ENCODE results near the gene MAPRE3. TPM values are rescaled to one million over a fixed set of nuclear protein-coding genes. Genes with fewer than 3 reads are reported as not detected.

Gene MAPRE3
- total RNA-seq, 4 donors from 2014 or later = 16.6 to 26.4 (median 19.7) TPM

DNA sequence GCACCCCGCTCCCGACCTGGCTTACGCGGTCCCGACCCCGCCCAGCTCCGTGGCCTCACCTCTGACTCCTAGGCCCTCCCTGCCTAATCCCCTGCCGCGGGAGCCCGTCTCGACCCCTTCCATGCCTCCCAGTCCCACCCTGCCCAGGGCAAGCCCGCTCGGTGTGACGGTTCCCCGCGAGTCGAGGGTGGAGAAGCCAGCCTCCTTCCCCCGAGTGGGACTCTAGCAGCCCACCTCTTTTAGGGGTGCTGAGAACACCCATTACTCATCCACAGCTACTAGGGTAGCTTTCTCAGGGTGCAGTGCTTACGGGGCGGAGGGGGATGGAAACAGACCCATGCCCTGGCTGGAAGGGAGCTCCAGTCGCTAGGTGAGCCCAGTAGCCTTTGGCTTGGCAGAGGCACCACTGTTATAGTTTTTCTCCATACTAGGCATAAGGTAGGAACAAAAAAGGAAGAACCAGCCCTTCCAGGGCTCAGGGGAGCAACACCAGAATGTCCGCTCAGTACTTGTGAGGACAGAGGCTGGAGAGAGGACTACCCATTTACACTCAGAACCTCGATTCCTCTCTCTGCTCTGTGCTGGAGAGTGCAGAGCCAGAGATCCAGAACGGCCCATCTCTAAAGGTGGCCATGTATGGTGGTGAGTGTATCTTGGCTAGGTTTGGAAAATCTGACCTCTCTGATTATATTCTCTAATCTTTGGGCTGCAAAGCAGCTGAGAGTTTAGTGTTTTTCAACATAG lies 81.6 kb downstream of the MAPRE3 start:
- WGBS, 2 donors = 4 to 5% methylated on average over 17 to 22 of the region's 24 CpGs
- Histone ChIP-seq H3K27me3 (no peaks in the 10 kb centered on the region), H3K4me3 (peak overlapping the region; percentile 82 to 99 (median 94)), H3K36me3 (peaks cover 0 to 39% (median 0%) of the 10 kb centered on the region in 3 donors), H3K9me3 (no peaks in the 10 kb centered on the region), H3K4me1 (peaks cover 0 to 19% (median 11%) of the 10 kb centered on the region in 4 donors), H3K27ac (peak overlapping the region; percentile 83 to 98 (median 94))
- no peak for DNase-seq (ENCODE audit: low spot score in 2 of 2)
- TF ChIP-seq, protein P1, sequence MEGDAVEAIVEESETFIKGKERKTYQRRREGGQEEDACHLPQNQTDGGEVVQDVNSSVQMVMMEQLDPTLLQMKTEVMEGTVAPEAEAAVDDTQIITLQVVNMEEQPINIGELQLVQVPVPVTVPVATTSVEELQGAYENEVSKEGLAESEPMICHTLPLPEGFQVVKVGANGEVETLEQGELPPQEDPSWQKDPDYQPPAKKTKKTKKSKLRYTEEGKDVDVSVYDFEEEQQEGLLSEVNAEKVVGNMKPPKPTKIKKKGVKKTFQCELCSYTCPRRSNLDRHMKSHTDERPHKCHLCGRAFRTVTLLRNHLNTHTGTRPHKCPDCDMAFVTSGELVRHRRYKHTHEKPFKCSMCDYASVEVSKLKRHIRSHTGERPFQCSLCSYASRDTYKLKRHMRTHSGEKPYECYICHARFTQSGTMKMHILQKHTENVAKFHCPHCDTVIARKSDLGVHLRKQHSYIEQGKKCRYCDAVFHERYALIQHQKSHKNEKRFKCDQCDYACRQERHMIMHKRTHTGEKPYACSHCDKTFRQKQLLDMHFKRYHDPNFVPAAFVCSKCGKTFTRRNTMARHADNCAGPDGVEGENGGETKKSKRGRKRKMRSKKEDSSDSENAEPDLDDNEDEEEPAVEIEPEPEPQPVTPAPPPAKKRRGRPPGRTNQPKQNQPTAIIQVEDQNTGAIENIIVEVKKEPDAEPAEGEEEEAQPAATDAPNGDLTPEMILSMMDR (IDR thresholded peaks at IDR 0.05) = no peak
- TF ChIP-seq EP300 (IDR thresholded peaks at IDR 0.05) (no peak), POLR2A (IDR thresholded peaks at IDR 0.05) (no peak)

DNA sequence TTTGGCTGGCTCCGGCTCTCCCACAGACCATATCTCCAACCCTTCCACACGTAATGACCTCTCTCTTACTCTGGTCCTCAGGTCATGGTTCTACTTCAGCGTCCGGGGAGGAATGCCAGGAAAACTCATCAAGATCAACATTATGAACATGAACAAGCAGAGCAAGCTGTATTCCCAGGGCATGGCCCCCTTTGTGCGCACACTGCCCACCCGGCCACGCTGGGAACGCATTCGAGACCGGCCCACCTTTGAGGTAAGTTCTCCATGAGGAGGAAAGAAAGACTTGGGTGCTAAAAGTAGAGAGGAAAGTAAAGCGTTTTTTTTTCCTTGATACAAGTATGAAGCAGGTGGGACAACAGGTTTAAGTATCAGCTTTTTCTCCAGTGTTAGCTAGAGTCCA lies 82.9 kb downstream of the MAPRE3 start:
- WGBS, 2 donors = 82 to 86% methylated on average over 11 of the region's 11 CpGs
- Histone ChIP-seq H3K36me3 (peaks cover 0 to 52% (median 0%) of the 10 kb centered on the region in 3 donors), H3K9me3 (no peaks in the 10 kb centered on the region), H3K27me3 (no peaks in the 10 kb centered on the region), H3K4me1 (peaks cover 0 to 19% (median 11%) of the 10 kb centered on the region in 4 donors), H3K27ac (no peak overlapping the region), H3K4me3 (no peak overlapping the region)
- TF ChIP-seq, protein P1 (IDR thresholded peaks at IDR 0.05) = no peak
- no peak for TF ChIP-seq POLR2A (IDR thresholded peaks at IDR 0.05)
- no peak for TF ChIP-seq EP300 (IDR thresholded peaks at IDR 0.05)
- DNase-seq (ENCODE audit: low spot score in 2 of 2) = no peak

DNA sequence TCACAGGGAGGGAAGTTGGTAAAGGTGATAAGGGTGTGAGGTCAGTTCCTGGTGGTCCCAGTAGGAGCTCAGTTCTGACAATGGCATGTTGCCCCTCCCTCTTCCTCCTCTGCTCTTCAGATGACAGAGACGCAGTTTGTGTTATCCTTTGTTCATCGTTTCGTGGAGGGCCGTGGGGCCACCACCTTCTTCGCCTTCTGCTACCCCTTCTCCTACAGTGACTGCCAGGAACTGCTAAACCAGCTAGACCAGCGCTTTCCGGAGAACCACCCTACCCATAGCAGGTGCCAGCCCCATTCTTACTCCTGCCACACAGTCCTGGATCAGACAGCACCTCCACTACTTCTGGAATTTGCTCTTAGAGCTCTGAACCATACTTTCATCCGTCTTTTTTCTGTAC lies 83.3 kb downstream of the MAPRE3 start:
- 79 to 83% methylated on average over 8 of the region's 8 CpGs for WGBS, 2 donors
- no peak overlapping the region for H3K27ac ChIP-seq
- H3K36me3 ChIP-seq = peaks cover 0 to 56% (median 0%) of the 10 kb centered on the region in 3 donors
- no peak for DNase-seq (ENCODE audit: low spot score in 2 of 2)
- TF ChIP-seq EP300 (IDR thresholded peaks at IDR 0.05) (no peak), POLR2A (IDR thresholded peaks at IDR 0.05) (no peak)
- TF ChIP-seq, protein P1 (IDR thresholded peaks at IDR 0.05) = no peak
- no peaks in the 10 kb centered on the region for H3K27me3 ChIP-seq
- H3K9me3 ChIP-seq = no peaks in the 10 kb centered on the region
- H3K4me1 ChIP-seq = peaks cover 0 to 19% (median 11%) of the 10 kb centered on the region in 4 donors
- no peak overlapping the region for H3K4me3 ChIP-seq

DNA sequence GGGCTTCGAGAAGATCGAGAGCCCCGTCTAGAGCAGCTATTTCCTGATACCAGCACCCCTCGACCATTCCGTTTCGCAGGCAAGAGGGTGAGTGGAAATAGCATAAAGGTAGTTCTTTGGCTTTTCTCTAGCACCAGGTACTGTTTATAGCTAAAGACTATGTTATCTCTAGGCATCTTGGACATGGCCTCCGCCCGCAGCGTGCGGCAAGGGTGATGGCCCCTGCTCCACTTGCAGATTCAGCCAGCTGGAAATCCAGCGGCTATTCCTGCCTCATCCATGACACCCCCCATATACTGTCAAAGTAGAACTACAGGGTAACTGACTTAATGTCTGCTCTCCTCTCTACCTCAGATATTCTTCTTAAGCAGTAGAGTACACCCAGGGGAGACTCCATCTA lies 84.3 kb downstream of the MAPRE3 start:
- Histone ChIP-seq H3K27me3 (no peaks in the 10 kb centered on the region), H3K9me3 (no peaks in the 10 kb centered on the region), H3K4me1 (peaks cover 0 to 13% (median 5%) of the 10 kb centered on the region in 4 donors), H3K27ac (no peak overlapping the region), H3K4me3 (no peak overlapping the region), H3K36me3 (peaks cover 0 to 66% (median 0%) of the 10 kb centered on the region in 3 donors)
- no peak for DNase-seq (ENCODE audit: low spot score in 2 of 2)
- TF ChIP-seq POLR2A (IDR thresholded peaks at IDR 0.05) (no peak), EP300 (IDR thresholded peaks at IDR 0.05) (no peak)
- TF ChIP-seq, protein P1 (IDR thresholded peaks at IDR 0.05) = no peak
- 95 to 96% methylated on average over 11 of the region's 11 CpGs for WGBS, 2 donors

DNA sequence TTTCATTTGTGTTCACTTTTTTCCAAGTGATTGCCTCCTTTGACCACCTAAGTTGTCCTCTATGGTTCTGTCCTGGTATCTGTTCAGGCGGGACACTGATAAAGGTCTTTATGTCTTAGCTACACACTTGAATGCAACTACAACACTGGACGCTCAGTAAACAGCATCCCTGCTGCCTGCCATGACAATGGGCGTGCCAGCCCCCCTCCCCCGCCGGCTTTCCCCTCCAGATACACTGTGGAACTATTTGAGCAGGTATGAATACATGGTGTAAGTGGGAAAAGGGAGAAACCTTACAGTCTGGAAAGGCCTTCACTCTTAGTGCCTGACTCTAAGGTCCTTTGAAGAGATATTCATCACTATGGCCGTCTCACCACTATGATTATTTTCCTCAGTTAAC lies 86.7 kb downstream of the MAPRE3 start:
- no peak for TF ChIP-seq POLR2A (IDR thresholded peaks at IDR 0.05)
- no peak for TF ChIP-seq EP300 (IDR thresholded peaks at IDR 0.05)
- TF ChIP-seq, protein P1 (IDR thresholded peaks at IDR 0.05) = no peak
- H3K4me3 ChIP-seq = no peak overlapping the region
- no peak for DNase-seq (ENCODE audit: low spot score in 2 of 2)
- no peaks in the 10 kb centered on the region for H3K27me3 ChIP-seq
- peaks cover 0 to 7% (median 2%) of the 10 kb centered on the region in 4 donors for H3K4me1 ChIP-seq
- peaks cover 0 to 84% (median 0%) of the 10 kb centered on the region in 3 donors for H3K36me3 ChIP-seq
- 88 to 92% methylated on average over 6 of the region's 6 CpGs for WGBS, 2 donors
- H3K27ac ChIP-seq = no peak overlapping the region
- H3K9me3 ChIP-seq = no peaks in the 10 kb centered on the region
